Suprapubic skin (tissue), 3 donors: Measurements from ENCODE around the gene FAM240B.

Experiments
- POLR2A ChIP-seq, 2 donors: fragments of 450-650 bp; IDR thresholded peaks; one replicate each; pipeline ENCODE4 v1.6.1; 2017; ENCODE audit warnings: antibody characterized with exemption in 2 of 2, mild to moderate bottlenecking in 2 of 2, moderate library complexity in 2 of 2
- TF ChIP-seq, protein P1 (sequence below), 2 donors: fragments of 200-600 bp in 1 of 2; fragments of 450-650 bp in 1 of 2; sonication (generic) in 1 of 2; IDR thresholded peaks; one replicate each; pipeline ENCODE4 v1.5.1; 2016 to 2019; ENCODE audit warnings: antibody characterized with exemption in 2 of 2, mild to moderate bottlenecking in 1 of 2, moderate library complexity in 1 of 2

- TF ChIP-seq POLR2A (IDR thresholded peaks at IDR 0.05) = no peak
- TF ChIP-seq, protein P1, sequence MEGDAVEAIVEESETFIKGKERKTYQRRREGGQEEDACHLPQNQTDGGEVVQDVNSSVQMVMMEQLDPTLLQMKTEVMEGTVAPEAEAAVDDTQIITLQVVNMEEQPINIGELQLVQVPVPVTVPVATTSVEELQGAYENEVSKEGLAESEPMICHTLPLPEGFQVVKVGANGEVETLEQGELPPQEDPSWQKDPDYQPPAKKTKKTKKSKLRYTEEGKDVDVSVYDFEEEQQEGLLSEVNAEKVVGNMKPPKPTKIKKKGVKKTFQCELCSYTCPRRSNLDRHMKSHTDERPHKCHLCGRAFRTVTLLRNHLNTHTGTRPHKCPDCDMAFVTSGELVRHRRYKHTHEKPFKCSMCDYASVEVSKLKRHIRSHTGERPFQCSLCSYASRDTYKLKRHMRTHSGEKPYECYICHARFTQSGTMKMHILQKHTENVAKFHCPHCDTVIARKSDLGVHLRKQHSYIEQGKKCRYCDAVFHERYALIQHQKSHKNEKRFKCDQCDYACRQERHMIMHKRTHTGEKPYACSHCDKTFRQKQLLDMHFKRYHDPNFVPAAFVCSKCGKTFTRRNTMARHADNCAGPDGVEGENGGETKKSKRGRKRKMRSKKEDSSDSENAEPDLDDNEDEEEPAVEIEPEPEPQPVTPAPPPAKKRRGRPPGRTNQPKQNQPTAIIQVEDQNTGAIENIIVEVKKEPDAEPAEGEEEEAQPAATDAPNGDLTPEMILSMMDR (IDR thresholded peaks at IDR 0.05) = no peak
Measured at GRCh38 chr9:38671748-38672147, 48.2 kb downstream of the FAM240B start.
